Nucleus accumbens (tissue), 56 donors: ENCODE data around the gene NEU3.
"Not testable (repeated sequence)": the region's sequence is repeated elsewhere in the genome, so short reads cannot be mapped to it uniquely, and the experiment has no call there.

Experiments
- DNase-seq, 56 donors: peaks; one replicate each; lab custom pipeline; 2025; lab: John Stamatoyannopoulos, UW

Gene NEU3

DNA sequence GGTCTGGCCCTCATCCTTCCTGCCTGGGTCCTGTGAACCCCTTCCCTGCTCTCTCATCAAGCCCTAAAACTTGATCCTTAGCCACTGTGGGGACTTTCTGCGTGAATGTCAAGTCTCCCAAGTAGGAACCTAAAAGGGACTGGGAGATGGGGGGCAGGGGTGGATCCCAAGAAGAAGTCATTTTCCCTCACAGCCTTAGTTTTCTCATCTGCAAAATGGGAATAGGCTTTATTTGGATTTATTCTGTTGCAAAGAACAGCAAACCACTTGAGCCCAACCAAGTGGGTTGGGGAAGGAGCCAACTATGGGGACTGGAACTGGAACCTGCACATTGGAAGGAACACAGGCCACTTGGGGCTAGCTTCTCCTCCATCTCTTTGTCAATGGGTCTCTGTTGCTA is 36.8 kb downstream of the NEU3 start:
- no peak for DNase-seq

DNA sequence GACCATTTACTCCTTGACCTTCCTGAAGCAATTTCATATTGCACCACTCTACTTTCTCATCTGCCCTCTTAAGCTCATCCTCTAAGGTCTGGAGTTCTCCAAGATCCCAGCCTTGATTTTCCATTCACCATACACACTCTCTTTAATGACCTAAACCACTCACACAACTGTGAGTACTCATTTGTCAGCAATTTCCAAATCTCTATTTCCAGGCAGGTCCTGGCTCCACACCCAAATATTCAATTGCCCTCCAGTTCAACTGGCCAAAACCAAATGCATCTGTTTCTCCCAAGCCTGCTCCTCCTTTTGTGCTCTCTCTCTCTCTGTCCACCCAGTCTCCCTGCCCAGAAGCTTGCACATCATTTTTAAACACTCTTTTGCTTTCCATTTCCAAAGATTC is 39.6 kb downstream of the NEU3 start:
- no peak for DNase-seq

GRCh38 chr11:75028724-75029123 is 40.0 kb downstream of the NEU3 start:
- DNase-seq: no peak

GRCh38 chr11:75029836-75030631 is 41.3 kb downstream of the NEU3 start:
- no peak for DNase-seq

DNA sequence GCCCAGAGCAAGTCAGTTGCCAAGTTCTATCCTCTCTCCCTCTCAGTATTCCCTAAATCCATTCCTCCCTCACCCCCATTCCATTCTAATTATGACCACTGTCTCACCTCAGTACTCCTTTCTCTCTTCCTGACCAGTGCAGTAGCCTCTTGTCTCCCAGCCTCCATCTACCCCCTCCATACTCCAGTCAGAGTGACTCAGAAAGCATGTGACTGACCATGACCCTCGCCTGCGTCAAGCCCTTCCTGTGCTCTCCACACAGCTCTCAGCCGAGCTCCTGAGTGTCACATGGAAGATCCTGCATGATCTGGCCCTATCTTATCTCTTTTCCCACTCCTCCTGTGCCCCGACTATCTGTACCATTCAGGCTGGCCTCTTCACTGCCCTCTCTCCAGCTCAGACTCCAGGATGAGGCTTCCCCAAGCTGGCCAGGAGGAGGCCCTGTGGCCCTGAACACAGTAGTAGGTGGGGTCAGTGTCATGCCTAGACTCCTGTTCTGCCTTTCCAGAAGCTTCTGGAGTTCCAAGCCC is 42.6 kb downstream of the NEU3 start:
- peak in 3 of 56 donors; percentile 2 to 75 (median 28) for DNase-seq

DNA sequence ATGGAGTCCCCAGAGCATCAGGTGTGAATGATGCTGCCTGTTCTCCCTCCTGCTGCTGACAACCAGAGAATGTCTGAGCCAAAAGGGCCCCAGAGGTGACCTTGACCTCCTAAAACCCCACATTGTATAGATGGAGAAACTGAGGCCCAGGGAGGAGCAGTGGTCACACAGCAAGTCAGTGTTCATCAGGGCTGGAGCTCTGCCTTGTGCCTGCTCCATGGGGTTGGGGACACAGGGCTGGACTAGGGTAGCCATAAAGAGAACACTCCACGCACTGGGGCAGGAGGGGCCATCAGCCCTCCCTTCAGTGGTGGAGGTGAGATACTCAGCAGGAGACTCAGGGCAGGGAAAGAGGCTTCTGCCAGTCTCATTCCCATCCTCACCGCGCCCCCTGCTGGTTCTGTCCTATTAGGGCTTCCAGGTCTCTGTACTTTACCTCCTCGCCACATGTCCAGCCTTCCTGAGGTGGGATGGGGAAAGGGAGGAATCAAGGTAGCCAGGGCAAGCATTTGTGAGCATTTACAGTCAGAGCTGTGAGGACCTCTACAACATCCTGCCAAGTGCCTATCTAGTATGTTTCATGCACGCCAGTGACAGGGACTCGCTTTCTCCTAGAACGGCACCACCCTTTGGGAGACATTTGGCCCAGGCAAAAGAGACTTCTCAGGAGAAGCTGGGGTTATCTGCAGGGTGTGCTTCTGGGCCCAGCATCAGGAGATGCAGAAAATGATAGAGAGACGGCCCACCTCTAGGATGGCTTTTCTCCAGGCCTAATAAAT is 43.2 kb downstream of the NEU3 start:
- peak in 43 of 56 donors; percentile 5 to 76 (median 37) for DNase-seq

DNA sequence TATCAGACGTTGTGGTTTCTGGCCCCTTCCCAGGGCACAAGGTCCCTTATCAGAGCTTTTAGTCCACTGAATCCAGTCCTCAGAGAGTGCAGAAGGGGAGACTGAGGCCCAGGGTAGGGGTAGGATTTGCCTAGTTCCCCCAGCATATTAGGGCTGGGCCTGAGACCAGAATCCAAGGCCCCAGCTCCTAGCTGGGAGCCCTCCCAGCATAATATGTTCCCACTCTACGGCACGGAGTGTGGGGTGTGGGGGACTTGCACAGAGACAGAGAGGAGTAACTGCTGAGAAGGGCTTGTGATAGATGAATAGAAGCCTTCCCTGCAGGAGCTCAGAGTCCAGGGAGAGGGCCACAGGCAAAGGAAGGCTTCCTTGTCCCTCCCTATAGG is 43.8 kb downstream of the NEU3 start:
- DNase-seq: no peak

- no peak for DNase-seq
Measured at GRCh38 chr11:75033916-75034315, 45.2 kb downstream of the NEU3 start.

GRCh38 chr11:75035256-75035655 is 46.5 kb downstream of the NEU3 start:
- DNase-seq: no peak

DNA sequence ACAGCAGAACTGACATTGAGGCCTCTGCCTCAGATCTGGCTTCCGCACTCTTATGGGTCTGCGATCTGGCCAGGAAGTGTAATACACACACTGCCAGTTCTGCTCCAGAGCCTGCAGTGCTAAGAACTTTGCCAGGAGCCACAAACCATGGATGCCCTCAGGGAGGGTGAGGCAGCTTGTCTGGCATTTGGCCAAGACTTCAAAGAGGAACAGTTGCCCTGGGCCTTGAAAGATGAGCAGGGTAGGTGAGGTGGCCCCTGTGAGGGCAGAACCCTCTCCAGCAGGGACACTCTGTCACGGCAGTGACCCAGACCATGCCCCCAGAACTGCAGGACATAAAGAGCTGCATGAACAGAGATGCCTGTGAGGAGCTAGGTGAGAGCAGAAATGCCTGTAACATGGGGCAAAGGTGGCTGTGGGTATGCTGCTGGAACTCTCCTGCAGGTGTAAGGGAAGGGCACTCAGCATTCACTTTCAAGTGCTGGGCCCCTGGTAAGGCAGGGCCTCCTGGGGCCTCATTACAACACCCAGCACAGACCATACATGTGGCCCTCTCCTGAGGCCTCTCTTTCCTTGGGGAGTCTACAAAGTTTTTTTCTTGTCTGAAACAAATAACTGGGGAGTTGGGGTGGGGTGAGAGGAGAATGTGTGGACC is 47.3 kb downstream of the NEU3 start:
- DNase-seq: no peak

DNA sequence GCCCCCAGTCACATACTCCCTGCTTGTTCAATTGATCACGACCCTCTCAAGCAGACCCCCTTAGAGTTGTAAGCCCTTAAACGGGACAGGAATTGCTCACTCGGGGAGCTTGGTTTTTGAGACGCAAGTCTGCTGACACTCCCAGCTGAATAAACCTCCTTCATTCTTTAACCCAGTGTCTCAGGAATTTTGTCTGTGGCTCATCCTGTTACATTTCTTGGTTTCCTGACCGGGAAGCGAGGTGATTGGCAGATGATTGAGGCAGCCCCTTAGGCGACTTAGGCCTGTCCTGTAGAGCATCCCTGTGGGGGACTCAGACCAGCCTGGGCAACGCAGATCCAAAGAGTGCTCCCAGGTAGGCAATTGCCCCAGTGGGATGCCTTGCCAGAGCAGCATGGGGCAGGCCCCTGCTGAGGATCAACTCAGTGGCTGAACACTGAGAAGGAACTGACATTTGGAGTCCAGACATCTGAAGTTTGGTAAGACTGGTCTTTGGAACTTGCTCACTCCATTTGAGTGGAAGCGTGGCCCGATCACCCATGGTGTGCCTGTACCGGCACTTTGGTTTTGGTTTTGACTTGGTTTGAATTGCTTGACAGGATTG is 51.5 kb downstream of the NEU3 start:
- DNase-seq: no peak

DNA sequence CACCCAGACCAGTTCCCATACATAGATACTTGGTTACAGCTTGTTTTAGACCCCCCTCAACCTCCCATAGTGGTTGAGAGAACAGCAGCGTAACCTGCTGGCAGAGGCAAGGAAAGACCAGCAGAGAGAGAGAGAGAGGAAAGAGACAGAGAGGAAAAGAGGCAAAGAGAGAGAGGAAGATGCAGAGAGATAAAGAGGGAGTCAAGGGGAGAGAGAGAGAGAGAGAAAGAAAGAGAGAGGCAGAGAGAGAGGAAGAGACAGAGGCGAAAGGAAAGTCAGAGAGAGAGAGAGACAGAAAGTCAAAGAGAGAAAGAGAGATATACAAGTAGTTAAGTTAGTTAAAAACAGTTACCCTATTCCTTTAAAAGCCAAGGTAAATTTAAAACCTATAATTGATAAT is 52.5 kb downstream of the NEU3 start:
- no peak for DNase-seq

- not testable (repeated sequence) for DNase-seq
Measured at GRCh38 chr11:75041821-75042220, 53.1 kb downstream of the NEU3 start.

- DNase-seq: not testable (repeated sequence)
Measured at GRCh38 chr11:75044381-75045170, 55.8 kb downstream of the NEU3 start.

- not testable (repeated sequence) for DNase-seq
Measured at GRCh38 chr11:75046668-75047067, 57.9 kb downstream of the NEU3 start.

DNA sequence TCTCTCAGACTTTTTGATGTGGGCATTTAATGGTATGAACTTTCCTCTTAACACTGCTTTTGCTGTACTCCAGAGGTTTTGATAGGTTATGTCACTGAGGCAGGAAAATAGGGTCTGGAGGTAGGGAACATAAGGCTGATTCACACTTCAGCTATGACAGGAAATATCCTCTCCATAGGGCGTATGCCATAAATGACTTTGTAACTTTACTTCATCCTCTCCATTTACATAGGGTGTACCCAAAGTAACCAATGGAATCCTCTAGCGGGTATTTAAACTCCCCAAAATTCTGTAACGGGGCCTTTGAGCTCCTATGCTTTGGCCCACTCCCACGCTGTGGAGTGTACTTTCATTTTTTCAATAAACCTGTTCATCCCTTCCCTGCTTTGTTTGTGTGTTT is 58.5 kb downstream of the NEU3 start:
- DNase-seq: no peak

- DNase-seq: not testable (repeated sequence)
Measured at GRCh38 chr11:75049501-75050266, 61.0 kb downstream of the NEU3 start.

DNA sequence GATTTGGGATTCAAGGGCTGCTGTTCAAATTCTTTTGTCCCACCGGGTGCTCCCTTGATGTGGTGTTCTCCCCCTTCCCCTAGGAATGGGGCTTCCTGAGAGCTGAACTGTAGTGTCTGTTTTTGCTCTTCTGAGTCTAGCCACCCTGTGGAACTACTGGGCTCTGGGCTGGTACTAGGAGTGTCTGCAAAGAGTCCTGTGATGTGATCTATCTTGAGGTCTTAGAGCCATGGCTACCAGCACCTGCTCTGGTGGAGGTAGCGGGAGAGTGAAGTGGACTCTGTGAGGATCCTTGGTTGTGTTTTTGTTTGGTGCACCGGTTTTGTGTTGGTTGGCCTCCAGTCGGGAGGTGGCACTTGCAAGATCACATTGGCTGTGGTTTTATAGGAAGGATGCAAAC is 61.8 kb downstream of the NEU3 start:
- no peak for DNase-seq

DNA sequence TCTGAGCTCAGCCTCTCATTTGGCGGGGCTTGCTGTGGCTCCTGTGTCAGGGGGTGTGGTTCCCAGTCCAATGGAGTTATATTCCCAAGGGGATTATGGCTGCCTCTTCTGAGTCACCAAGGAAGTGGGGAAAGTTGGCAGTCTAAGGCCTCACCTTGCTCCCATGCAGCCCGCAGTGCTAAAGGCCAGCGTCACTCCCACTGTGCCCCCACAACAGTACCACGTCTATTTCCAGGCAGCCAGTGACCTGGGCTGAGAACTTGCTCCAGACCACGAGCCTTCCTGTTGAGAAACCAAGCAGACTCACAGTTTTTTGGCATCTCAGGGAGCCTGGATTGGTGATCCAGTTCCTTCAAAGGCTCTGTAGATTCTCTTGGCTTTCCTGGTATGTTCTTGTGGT is 62.3 kb downstream of the NEU3 start:
- no peak for DNase-seq
